ENCODE measurements around the gene PDK4.
"Not testable (repeated sequence)": the region's sequence is repeated elsewhere in the genome, so short reads cannot be mapped to it uniquely, and the experiment has no call there.

The PDK4 gene

GRCh38 chr7:95614442-95614940 is 18.2 kb upstream of the PDK4 start:
- no peaks in the 10 kb centered on the region for H3K36me3 Mint-ChIP-seq (ENCODE audit: low read depth)
- no peaks in the 10 kb centered on the region for H3K4me1 Mint-ChIP-seq (ENCODE audit: low read depth)
- H3K9me3 Mint-ChIP-seq: no peaks in the 10 kb centered on the region
- H3K27me3 Mint-ChIP-seq (ENCODE audit: low read depth): no peaks in the 10 kb centered on the region
- H3K4me3 Mint-ChIP-seq: no peak overlapping the region
- H3K27ac Mint-ChIP-seq: no peak overlapping the region

GRCh38 chr7:95611224-95611623 is 14.9 kb upstream of the PDK4 start:
- Mint-ChIP-seq H3K27ac (no peak overlapping the region), H3K27me3 (ENCODE audit: low read depth) (peaks cover 3% of the 10 kb centered on the region), H3K4me1 (ENCODE audit: low read depth) (no peaks in the 10 kb centered on the region), H3K4me3 (no peak overlapping the region), H3K9me3 (no peaks in the 10 kb centered on the region), H3K36me3 (ENCODE audit: low read depth) (no peaks in the 10 kb centered on the region)

- Mint-ChIP-seq H3K36me3 (ENCODE audit: low read depth) (no peaks in the 10 kb centered on the region), H3K9me3 (no peaks in the 10 kb centered on the region)
These were observed 13.1 kb upstream of the PDK4 start for GRCh38 chr7:95609277-95609971.

GRCh38 chr7:95608359-95609173 is 12.2 kb upstream of the PDK4 start:
- no peaks in the 10 kb centered on the region for H3K36me3 Mint-ChIP-seq (ENCODE audit: low read depth)
- peaks cover 3% of the 10 kb centered on the region for H3K27me3 Mint-ChIP-seq (ENCODE audit: low read depth)
- no peak overlapping the region for H3K4me3 Mint-ChIP-seq
- no peaks in the 10 kb centered on the region for H3K4me1 Mint-ChIP-seq (ENCODE audit: low read depth)
- H3K27ac Mint-ChIP-seq: no peak overlapping the region
- no peaks in the 10 kb centered on the region for H3K9me3 Mint-ChIP-seq

More at GRCh38 chr7:95609277-95609971, 13.1 kb upstream of the PDK4 start:
- Mint-ChIP-seq H3K4me3 (no peak overlapping the region), H3K27me3 (ENCODE audit: low read depth) (peaks cover 3% of the 10 kb centered on the region), H3K27ac (no peak overlapping the region), H3K4me1 (ENCODE audit: low read depth) (no peaks in the 10 kb centered on the region)

- Mint-ChIP-seq H3K27ac (no peak overlapping the region), H3K36me3 (ENCODE audit: low read depth) (no peaks in the 10 kb centered on the region), H3K27me3 (ENCODE audit: low read depth) (peaks cover 3% of the 10 kb centered on the region), H3K4me3 (no peak overlapping the region), H3K4me1 (ENCODE audit: low read depth) (no peaks in the 10 kb centered on the region), H3K9me3 (no peaks in the 10 kb centered on the region)
These were observed 11.2 kb upstream of the PDK4 start for GRCh38 chr7:95607561-95607960.

- no peaks in the 10 kb centered on the region for H3K4me1 Mint-ChIP-seq (ENCODE audit: low read depth)
- H3K27me3 Mint-ChIP-seq (ENCODE audit: low read depth): peaks cover 3% of the 10 kb centered on the region
- no peaks in the 10 kb centered on the region for H3K9me3 Mint-ChIP-seq
- H3K4me3 Mint-ChIP-seq: no peak overlapping the region
- H3K27ac Mint-ChIP-seq: no peak overlapping the region
- no peaks in the 10 kb centered on the region for H3K36me3 Mint-ChIP-seq (ENCODE audit: low read depth)
These were observed 9.0 kb upstream of the PDK4 start for GRCh38 chr7:95605275-95605674.

- not testable (repeated sequence) for H3K27ac Mint-ChIP-seq; H3K27me3 Mint-ChIP-seq (ENCODE audit: low read depth); H3K36me3 Mint-ChIP-seq (ENCODE audit: low read depth); H3K9me3 Mint-ChIP-seq; H3K4me1 Mint-ChIP-seq (ENCODE audit: low read depth); H3K4me3 Mint-ChIP-seq
These were observed 8.5 kb upstream of the PDK4 start for GRCh38 chr7:95604811-95605210.

GRCh38 chr7:95604397-95604796 is 8.1 kb upstream of the PDK4 start:
- H3K9me3 Mint-ChIP-seq; H3K36me3 Mint-ChIP-seq (ENCODE audit: low read depth); H3K27ac Mint-ChIP-seq; H3K27me3 Mint-ChIP-seq (ENCODE audit: low read depth); H3K4me1 Mint-ChIP-seq (ENCODE audit: low read depth); H3K4me3 Mint-ChIP-seq: not testable (repeated sequence)

GRCh38 chr7:95602421-95602820 is 6.1 kb upstream of the PDK4 start:
- Mint-ChIP-seq H3K4me3 (no peak overlapping the region), H3K27ac (no peak overlapping the region), H3K36me3 (ENCODE audit: low read depth) (no peaks in the 10 kb centered on the region), H3K4me1 (ENCODE audit: low read depth) (no peaks in the 10 kb centered on the region), H3K27me3 (ENCODE audit: low read depth) (peaks cover 7% of the 10 kb centered on the region), H3K9me3 (no peaks in the 10 kb centered on the region)

- Mint-ChIP-seq H3K4me3 (no peak overlapping the region), H3K27me3 (ENCODE audit: low read depth) (peaks cover 18% of the 10 kb centered on the region), H3K36me3 (ENCODE audit: low read depth) (no peaks in the 10 kb centered on the region), H3K27ac (no peak overlapping the region), H3K9me3 (no peaks in the 10 kb centered on the region), H3K4me1 (ENCODE audit: low read depth) (no peaks in the 10 kb centered on the region)
These were observed 5.0 kb upstream of the PDK4 start for GRCh38 chr7:95601316-95601715.

- Mint-ChIP-seq H3K36me3 (ENCODE audit: low read depth) (no peaks in the 10 kb centered on the region), H3K27me3 (ENCODE audit: low read depth) (peaks cover 28% of the 10 kb centered on the region), H3K9me3 (no peaks in the 10 kb centered on the region), H3K27ac (no peak overlapping the region), H3K4me3 (no peak overlapping the region), H3K4me1 (ENCODE audit: low read depth) (peaks cover 2% of the 10 kb centered on the region)
These were observed 2.8 kb upstream of the PDK4 start for GRCh38 chr7:95599069-95599468.

GRCh38 chr7:95598511-95598910 is 2.2 kb upstream of the PDK4 start:
- H3K27ac Mint-ChIP-seq: no peak overlapping the region
- H3K36me3 Mint-ChIP-seq (ENCODE audit: low read depth): no peaks in the 10 kb centered on the region
- peaks cover 2% of the 10 kb centered on the region for H3K4me1 Mint-ChIP-seq (ENCODE audit: low read depth)
- H3K27me3 Mint-ChIP-seq (ENCODE audit: low read depth): peaks cover 28% of the 10 kb centered on the region
- no peak overlapping the region for H3K4me3 Mint-ChIP-seq
- no peaks in the 10 kb centered on the region for H3K9me3 Mint-ChIP-seq

GRCh38 chr7:95595746-95596197 is 544 bp downstream of the PDK4 start:
- H3K4me3 Mint-ChIP-seq: no peak overlapping the region
- H3K27ac Mint-ChIP-seq: no peak overlapping the region
- H3K9me3 Mint-ChIP-seq: no peaks in the 10 kb centered on the region
- peaks cover 28% of the 10 kb centered on the region for H3K27me3 Mint-ChIP-seq (ENCODE audit: low read depth)
- H3K4me1 Mint-ChIP-seq (ENCODE audit: low read depth): peaks cover 2% of the 10 kb centered on the region
- H3K36me3 Mint-ChIP-seq (ENCODE audit: low read depth): no peaks in the 10 kb centered on the region

- no peaks in the 10 kb centered on the region for H3K36me3 Mint-ChIP-seq (ENCODE audit: low read depth)
These were observed 2.1 kb downstream of the PDK4 start for GRCh38 chr7:95594185-95594584.

GRCh38 chr7:95593343-95593742 is 3.0 kb downstream of the PDK4 start:
- no peak overlapping the region for H3K4me3 Mint-ChIP-seq
- H3K27me3 Mint-ChIP-seq (ENCODE audit: low read depth): peaks cover 28% of the 10 kb centered on the region
- no peaks in the 10 kb centered on the region for H3K36me3 Mint-ChIP-seq (ENCODE audit: low read depth)
- H3K9me3 Mint-ChIP-seq: no peaks in the 10 kb centered on the region
- H3K4me1 Mint-ChIP-seq (ENCODE audit: low read depth): peaks cover 2% of the 10 kb centered on the region
- H3K27ac Mint-ChIP-seq: no peak overlapping the region

More at GRCh38 chr7:95594185-95594584, 2.1 kb downstream of the PDK4 start:
- no peaks in the 10 kb centered on the region for H3K9me3 Mint-ChIP-seq
- peaks cover 28% of the 10 kb centered on the region for H3K27me3 Mint-ChIP-seq (ENCODE audit: low read depth)
- peaks cover 2% of the 10 kb centered on the region for H3K4me1 Mint-ChIP-seq (ENCODE audit: low read depth)
- H3K27ac Mint-ChIP-seq: no peak overlapping the region
- H3K4me3 Mint-ChIP-seq: no peak overlapping the region
